CD14-positive monocyte (primary cell): ENCODE results near the gene RNF157. TPM values are rescaled to one million over a fixed set of nuclear protein-coding genes. Genes with fewer than 3 reads are reported as not detected.

Experiments
- DNase-seq, 3 donors: peaks; one replicate each; pipeline ENCODE4 v3.0.0-alpha.2; 2011 to 2022
- H2AFZ ChIP-seq: 2 replicates; pipeline ENCODE4 v1.6.0; 2012; ENCODE audit warnings: mild to moderate bottlenecking, low read depth, low read length, inconsistent platforms; ENCODE audit not compliant: insufficient read depth, poor library complexity, severe bottlenecking
- H3K27ac ChIP-seq, 2 donors: 1 replicate in 1 of 2; 2 replicates in 1 of 2; pipeline ENCODE4 v1.5.1; 2012 to 2013; ENCODE audit warnings: low read length in 2 of 2, control low read depth in 1 of 2, inconsistent platforms in 1 of 2, low read depth in 1 of 2, mild to moderate bottlenecking in 1 of 2
- H3K27me3 ChIP-seq, 2 donors: one replicate each; pipeline versions ENCODE4 v1.6.0 to v1.6.1; 2011 to 2013; ENCODE audit warnings: low read length in 2 of 2; ENCODE audit not compliant: control insufficient read depth in 2 of 2, insufficient read depth in 2 of 2
- H3K36me3 ChIP-seq, 2 donors: replicated peaks in 1 of 2; 1 replicate in 1 of 2; 2 replicates in 1 of 2; pipeline versions ENCODE4 v1.5.1 to v1.6.1; 2012 to 2013; ENCODE audit warnings: low read length in 2 of 2, control low read depth in 1 of 2, inconsistent platforms in 1 of 2, mild to moderate bottlenecking in 1 of 2; ENCODE audit not compliant: insufficient read depth in 2 of 2, control insufficient read depth in 1 of 2
- H3K4me1 ChIP-seq, 2 donors: 1 replicate in 1 of 2; 2 replicates in 1 of 2; pipeline versions ENCODE4 v1.5.1 to v1.6.1; 2012 to 2013; ENCODE audit warnings: low read length in 2 of 2, control low read depth in 1 of 2, inconsistent platforms in 1 of 2, mild to moderate bottlenecking in 1 of 2, moderate library complexity in 1 of 2; ENCODE audit not compliant: insufficient read depth in 2 of 2, control insufficient read depth in 1 of 2
- H3K4me2 ChIP-seq: replicated peaks from 2 replicates; pipeline ENCODE3; 2012; ENCODE audit warnings: low read length, moderate library complexity, mild to moderate bottlenecking; ENCODE audit not compliant: poor library complexity, severe bottlenecking; ENCODE audit errors: extremely low read depth
- H3K4me3 ChIP-seq, 3 experiments: fragments of 200-600 bp in 1 of 3; sonication (generic) in 1 of 3; replicated peaks in 1 of 3; 1 replicate in 2 of 3; 2 replicates in 1 of 3; pipeline ENCODE4 v1.5.1; 2011 to 2013; ENCODE audit warnings: low read length in 3 of 3, mild to moderate bottlenecking in 3 of 3, control low read depth in 2 of 3, low read depth in 2 of 3, inconsistent platforms in 1 of 3, moderate library complexity in 1 of 3
- H3K79me2 ChIP-seq: 2 replicates; pipeline ENCODE4 v1.6.0; 2012; ENCODE audit warnings: mild to moderate bottlenecking, control low read depth, inconsistent platforms, low read length, moderate library complexity; ENCODE audit not compliant: insufficient read depth
- H3K9ac ChIP-seq: 2 replicates; pipeline ENCODE4 v1.6.0; 2017; ENCODE audit warnings: low read length, mild to moderate bottlenecking; ENCODE audit not compliant: insufficient read depth, poor library complexity, severe bottlenecking
- H3K9me3 ChIP-seq, 2 donors: replicated peaks in 1 of 2; 1 replicate in 1 of 2; 2 replicates in 1 of 2; pipeline versions ENCODE4 v1.5.1 to v1.6.1; 2012 to 2013; ENCODE audit warnings: low read length in 2 of 2, control low read depth in 1 of 2; ENCODE audit not compliant: control insufficient read depth in 1 of 2, insufficient read depth in 1 of 2
- H4K20me1 ChIP-seq: 2 replicates; pipeline ENCODE4 v1.6.0; 2012; ENCODE audit warnings: mild to moderate bottlenecking, low read length, control low read depth, moderate library complexity; ENCODE audit not compliant: insufficient read depth
- H3K27ac Mint-ChIP-seq, 7 donors: one replicate each; pipeline ENCODE4 v1.8.0; 2020; ENCODE audit warnings: mild to moderate bottlenecking in 7 of 7, mixed read lengths in 7 of 7, moderate library complexity in 6 of 7, inconsistent platforms in 2 of 7
- H3K27me3 Mint-ChIP-seq, 3 donors: one replicate each; pipeline ENCODE4 v1.8.0; 2021 to 2022; ENCODE audit warnings: low read depth in 3 of 3, mild to moderate bottlenecking in 3 of 3, mixed read lengths in 3 of 3, moderate library complexity in 3 of 3, inconsistent platforms in 1 of 3
- H3K36me3 Mint-ChIP-seq, 2 donors: one replicate each; pipeline ENCODE4 v1.8.0; 2020; ENCODE audit warnings: mixed read lengths in 2 of 2, inconsistent platforms in 1 of 2, mild to moderate bottlenecking in 1 of 2
- H3K4me1 Mint-ChIP-seq: one replicate; pipeline ENCODE4 v1.8.0; 2020; ENCODE audit warnings: mild to moderate bottlenecking, mixed read lengths
- H3K4me3 Mint-ChIP-seq, 2 donors: one replicate each; pipeline ENCODE4 v1.8.0; 2020; ENCODE audit warnings: mild to moderate bottlenecking in 2 of 2, mixed read lengths in 2 of 2, moderate library complexity in 1 of 2
- H3K9me3 Mint-ChIP-seq, 7 donors: one replicate each; pipeline ENCODE4 v1.8.0; 2020 to 2022; ENCODE audit warnings: mixed read lengths in 7 of 7, mild to moderate bottlenecking in 6 of 7, moderate library complexity in 6 of 7, inconsistent platforms in 2 of 7
- CTCF ChIP-seq: fragments of 200-600 bp; IDR thresholded peaks from one replicate; pipeline ENCODE4 v1.8.0; 2022; ENCODE audit warnings: antibody characterized with exemption, mild to moderate bottlenecking
- WGBS: methylation state at CpG from one replicate; pipeline ENCODE4 v1.1.5; 2013; ENCODE audit warnings: missing lambda C conversion rate; ENCODE audit not compliant: insufficient coverage; 5-methylcytosine and 5-hydroxymethylcytosine counted together
- intact Hi-C, 2 donors: fragments of 100-400 bp; cut with micrococcal nuclease; formaldehyde crosslinking; loops; one replicate each; pipeline versions ENCODE4 v1.15.0 to v1.15.1; 2023
- polyA plus RNA-seq, 3 donors: library from polyadenylated mRNA; depleted of rRNA in 1 of 3; unstranded in 2 of 3; stranded (reverse) in 1 of 3; fragments of 300-500 nt in 2 of 3; fragments of >200 nt in 1 of 3; fragmentation: Illumina TruSeq in 2 of 3; gene quantifications; 1 replicate in 2 of 3; 2 replicates in 1 of 3; pipeline ENCODE4 v1.2.3, GENCODE V29; 2012 to 2021

RNF157 gene
- polyA plus RNA-seq, 3 donors, result 0.03 TPM; not detected in 2

DNA sequence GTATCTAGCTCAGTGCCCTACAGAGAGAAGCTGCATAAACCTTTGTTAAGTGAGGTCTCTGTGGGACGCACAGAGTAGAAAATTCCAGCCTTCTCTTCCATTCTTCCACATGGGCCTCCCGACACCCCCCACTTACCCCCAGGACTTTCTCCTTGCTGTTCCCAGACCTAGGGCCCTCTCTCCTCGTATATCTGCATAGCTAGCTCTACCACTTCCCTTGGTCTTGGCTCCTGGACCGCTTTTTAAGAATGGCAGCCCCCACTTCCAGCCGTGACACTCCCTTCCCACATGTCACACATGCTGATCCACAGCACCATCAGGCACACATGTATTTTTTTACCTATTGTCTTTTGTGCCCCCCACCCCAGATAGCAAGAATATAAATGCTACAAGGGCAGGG is 82.5 kb downstream of the RNF157 start:
- no peak overlapping the region for H3K27ac Mint-ChIP-seq

GRCh38 chr17:76156662-76156991 is 83.7 kb downstream of the RNF157 start:
- intact Hi-C loops, result no loop called here
- H3K9ac ChIP-seq, result no peak overlapping the region
- H4K20me1 ChIP-seq, result no peaks in the 10 kb centered on the region
- no peaks in the 10 kb centered on the region for H3K4me1 ChIP-seq
- H3K9me3 Mint-ChIP-seq, result no peaks in the 10 kb centered on the region
- no peaks in the 10 kb centered on the region for H3K36me3 ChIP-seq
- H3K4me3 ChIP-seq, result no peak overlapping the region
- TF ChIP-seq CTCF, result no peak
- no peak overlapping the region for H3K4me3 Mint-ChIP-seq
- H3K27me3 ChIP-seq, result no peaks in the 10 kb centered on the region
- no peak overlapping the region for H3K27ac Mint-ChIP-seq
- H3K4me1 Mint-ChIP-seq, result no peaks in the 10 kb centered on the region
- 90% methylated on average over 7 of the region's 8 CpGs for WGBS
- H3K27ac ChIP-seq, result no peak overlapping the region
- no peak overlapping the region for H2AFZ ChIP-seq
- no peaks in the 10 kb centered on the region for H3K9me3 ChIP-seq
- no peak for DNase-seq
- H3K4me2 ChIP-seq, result no peak overlapping the region
- H3K36me3 Mint-ChIP-seq, result no peaks in the 10 kb centered on the region
- no peaks in the 10 kb centered on the region for H3K79me2 ChIP-seq
- peaks cover 0 to 3% (median 3%) of the 10 kb centered on the region in 3 donors for H3K27me3 Mint-ChIP-seq

More for the DNA sequence above, 82.5 kb downstream of the RNF157 start:
- H3K27me3 ChIP-seq, result no peaks in the 10 kb centered on the region
- DNase-seq, result no peak
- H3K9me3 Mint-ChIP-seq, result no peaks in the 10 kb centered on the region
- H3K9ac ChIP-seq, result no peak overlapping the region
- H3K4me2 ChIP-seq, result no peak overlapping the region
- H3K4me3 Mint-ChIP-seq, result no peak overlapping the region
- H3K4me3 ChIP-seq, result no peak overlapping the region
- no peak overlapping the region for H3K27ac ChIP-seq
- no peaks in the 10 kb centered on the region for H3K36me3 Mint-ChIP-seq
- no peaks in the 10 kb centered on the region for H3K4me1 Mint-ChIP-seq
- no peaks in the 10 kb centered on the region for H3K4me1 ChIP-seq
- peaks cover 0 to 3% (median 3%) of the 10 kb centered on the region in 3 donors for H3K27me3 Mint-ChIP-seq
- H3K79me2 ChIP-seq, result no peaks in the 10 kb centered on the region
- H2AFZ ChIP-seq, result no peak overlapping the region
- no peak for TF ChIP-seq CTCF
- intact Hi-C loops, result no loop called here
- H4K20me1 ChIP-seq, result no peaks in the 10 kb centered on the region
- H3K36me3 ChIP-seq, result no peaks in the 10 kb centered on the region
- WGBS, result 95% methylated on average over 5 of the region's 5 CpGs
- no peaks in the 10 kb centered on the region for H3K9me3 ChIP-seq
